Neural cell (in vitro differentiated cells): ENCODE results near the gene KCNIP3. TPM values are rescaled to one million over a fixed set of nuclear protein-coding genes. Genes with fewer than 3 reads are reported as not detected.

Experiments
- H2AFZ ChIP-seq: fragments of 200-600, 300-800 bp; sonication (generic), shearing (Covaris generic); 2 replicates; pipeline ENCODE4 v1.6.0; 2014; ENCODE audit warnings: low read depth, mild to moderate bottlenecking, antibody characterized with exemption, low read length, moderate library complexity
- H3F3A ChIP-seq: fragments of 200-600 bp; shearing (Covaris generic); 2 replicates; pipeline ENCODE4 v1.6.1; 2016; ENCODE audit warnings: mild to moderate bottlenecking, moderate library complexity, mixed read lengths, antibody characterized with exemption, low read length; ENCODE audit not compliant: insufficient read depth, poor library complexity, severe bottlenecking
- H3K27ac ChIP-seq: fragments of 200-600, 300-800 bp; sonication (generic), shearing (Covaris generic); 2 replicates; pipeline ENCODE4 v1.5.1; 2014; ENCODE audit warnings: mild to moderate bottlenecking, low read length, moderate library complexity
- H3K27me3 ChIP-seq: fragments of 300-800, 200-600 bp; sonication (generic), shearing (Covaris generic); 2 replicates; pipeline ENCODE4 v1.6.0; 2014; ENCODE audit warnings: mild to moderate bottlenecking, low read depth, low read length, moderate library complexity; ENCODE audit not compliant: insufficient read depth
- H3K36me3 ChIP-seq: fragments of 300-800, 200-600 bp; sonication (generic), shearing (Covaris generic); 2 replicates; pipeline ENCODE4 v1.5.1; 2014; ENCODE audit warnings: mild to moderate bottlenecking, antibody characterized with exemption, low read length, moderate library complexity; ENCODE audit not compliant: insufficient read depth
- H3K4me2 ChIP-seq: fragments of 300-800, 200-600 bp; sonication (generic), shearing (Covaris generic); 2 replicates; pipeline ENCODE4 v1.6.0; 2014; ENCODE audit warnings: mild to moderate bottlenecking, low read length
- H3K4me3 ChIP-seq: fragments of 300-800, 200-600 bp; sonication (generic), shearing (Covaris generic); 2 replicates; pipeline ENCODE4 v1.5.1; 2014; ENCODE audit warnings: mild to moderate bottlenecking, low read length, moderate library complexity
- H3K79me2 ChIP-seq: fragments of 200-600 bp; shearing (Covaris generic); replicated peaks from 2 replicates; pipeline ENCODE4 v1.6.0; 2014; ENCODE audit warnings: mild to moderate bottlenecking, low read length, moderate library complexity; ENCODE audit not compliant: insufficient read depth
- H3K9ac ChIP-seq: fragments of 300-800, 200-600 bp; sonication (generic), shearing (Covaris generic); 2 replicates; pipeline ENCODE4 v1.6.1; 2016; ENCODE audit warnings: mild to moderate bottlenecking, low read length, mixed read lengths
- H3K9me2 ChIP-seq: fragments of 200-600 bp; shearing (Covaris generic); 2 replicates; pipeline ENCODE4 v1.6.1; 2016; ENCODE audit warnings: mild to moderate bottlenecking, low read length, mixed read lengths; ENCODE audit not compliant: insufficient read depth
- H3K9me3 ChIP-seq: fragments of 200-600, 300-800 bp; sonication (generic), shearing (Covaris generic); 2 replicates; pipeline ENCODE4 v1.6.1; 2016; ENCODE audit warnings: mild to moderate bottlenecking, mixed run types, low read length, moderate library complexity, mixed read lengths
- H4K20me1 ChIP-seq: fragments of 200-600 bp; shearing (Covaris generic); 2 replicates; pipeline ENCODE4 v1.6.1; 2016; ENCODE audit warnings: mild to moderate bottlenecking, mixed run types; ENCODE audit not compliant: insufficient read depth
- EP300 ChIP-seq: fragments of 450-650 bp; conservative IDR thresholded peaks from 2 replicates; pipeline ENCODE4 v1.6.1; 2014; ENCODE audit warnings: antibody characterized with exemption, mild to moderate bottlenecking, moderate library complexity; ENCODE audit not compliant: poor library complexity, severe bottlenecking
- EZH2 ChIP-seq: fragments of 200-600, 300-800 bp; shearing (Covaris generic), sonication (generic); IDR thresholded peaks from 2 replicates; pipeline ENCODE4 v1.6.1; 2014; ENCODE audit warnings: antibody characterized with exemption, low read length, borderline replicate concordance, mild to moderate bottlenecking; ENCODE audit not compliant: insufficient read depth, poor library complexity, severe bottlenecking
- MXI1 ChIP-seq: fragments of 450-650 bp; conservative IDR thresholded peaks from 2 replicates; pipeline ENCODE4 v1.6.1; 2014; ENCODE audit warnings: antibody characterized with exemption, mild to moderate bottlenecking; ENCODE audit not compliant: poor library complexity, severe bottlenecking
- POLR2AphosphoS5 ChIP-seq: IDR thresholded peaks from 2 replicates; pipeline ENCODE4 v1.6.1; 2012
- RAD21 ChIP-seq: fragments of 450-650 bp; conservative IDR thresholded peaks from 2 replicates; pipeline ENCODE4 v1.6.1; 2014; ENCODE audit warnings: antibody characterized with exemption, mild to moderate bottlenecking, moderate library complexity
- SMC3 ChIP-seq: fragments of 450-650 bp; conservative IDR thresholded peaks from 2 replicates; pipeline ENCODE4 v1.6.1; 2014; ENCODE audit warnings: antibody characterized with exemption, mild to moderate bottlenecking, moderate library complexity; ENCODE audit not compliant: poor library complexity
- TAF1 ChIP-seq: IDR thresholded peaks from 2 replicates; pipeline ENCODE4 v1.6.1; 2012; ENCODE audit warnings: low read depth
- polyA plus RNA-seq: library from polyadenylated mRNA; depleted of rRNA; stranded (reverse); fragments of >200 nt; gene quantifications from 2 replicates; pipeline ENCODE4 v1.2.3, GENCODE V29; 2014
- TF ChIP-seq, protein P1 (sequence below): fragments of 450-650 bp; IDR thresholded peaks from 2 replicates; pipeline ENCODE4 v1.5.1; 2014; ENCODE audit warnings: antibody characterized with exemption, mild to moderate bottlenecking, moderate library complexity; ENCODE audit not compliant: poor library complexity, severe bottlenecking
- TF ChIP-seq, protein P2 (sequence below): IDR thresholded peaks from 2 replicates; pipeline ENCODE4 v1.6.1; 2012; ENCODE audit warnings: borderline replicate concordance

The KCNIP3 gene
- polyA plus RNA-seq, 1 donor from 2014 or later, result not detected

GRCh38 chr2:95260028-95261023, 36.8 kb upstream of the KCNIP3 start:
- no peak overlapping the region for H3K4me2 ChIP-seq
- no peaks in the 10 kb centered on the region for H3K79me2 ChIP-seq
- H3K27ac ChIP-seq, result no peak overlapping the region
- H3K36me3 ChIP-seq, result no peaks in the 10 kb centered on the region
- H3F3A ChIP-seq, result no peaks in the 10 kb centered on the region
- no peak for TF ChIP-seq TAF1
- no peak for TF ChIP-seq MXI1
- TF ChIP-seq, protein P1, sequence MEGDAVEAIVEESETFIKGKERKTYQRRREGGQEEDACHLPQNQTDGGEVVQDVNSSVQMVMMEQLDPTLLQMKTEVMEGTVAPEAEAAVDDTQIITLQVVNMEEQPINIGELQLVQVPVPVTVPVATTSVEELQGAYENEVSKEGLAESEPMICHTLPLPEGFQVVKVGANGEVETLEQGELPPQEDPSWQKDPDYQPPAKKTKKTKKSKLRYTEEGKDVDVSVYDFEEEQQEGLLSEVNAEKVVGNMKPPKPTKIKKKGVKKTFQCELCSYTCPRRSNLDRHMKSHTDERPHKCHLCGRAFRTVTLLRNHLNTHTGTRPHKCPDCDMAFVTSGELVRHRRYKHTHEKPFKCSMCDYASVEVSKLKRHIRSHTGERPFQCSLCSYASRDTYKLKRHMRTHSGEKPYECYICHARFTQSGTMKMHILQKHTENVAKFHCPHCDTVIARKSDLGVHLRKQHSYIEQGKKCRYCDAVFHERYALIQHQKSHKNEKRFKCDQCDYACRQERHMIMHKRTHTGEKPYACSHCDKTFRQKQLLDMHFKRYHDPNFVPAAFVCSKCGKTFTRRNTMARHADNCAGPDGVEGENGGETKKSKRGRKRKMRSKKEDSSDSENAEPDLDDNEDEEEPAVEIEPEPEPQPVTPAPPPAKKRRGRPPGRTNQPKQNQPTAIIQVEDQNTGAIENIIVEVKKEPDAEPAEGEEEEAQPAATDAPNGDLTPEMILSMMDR, result no peak
- no peak for TF ChIP-seq RAD21
- TF ChIP-seq EP300, result no peak
- TF ChIP-seq, protein P2, sequence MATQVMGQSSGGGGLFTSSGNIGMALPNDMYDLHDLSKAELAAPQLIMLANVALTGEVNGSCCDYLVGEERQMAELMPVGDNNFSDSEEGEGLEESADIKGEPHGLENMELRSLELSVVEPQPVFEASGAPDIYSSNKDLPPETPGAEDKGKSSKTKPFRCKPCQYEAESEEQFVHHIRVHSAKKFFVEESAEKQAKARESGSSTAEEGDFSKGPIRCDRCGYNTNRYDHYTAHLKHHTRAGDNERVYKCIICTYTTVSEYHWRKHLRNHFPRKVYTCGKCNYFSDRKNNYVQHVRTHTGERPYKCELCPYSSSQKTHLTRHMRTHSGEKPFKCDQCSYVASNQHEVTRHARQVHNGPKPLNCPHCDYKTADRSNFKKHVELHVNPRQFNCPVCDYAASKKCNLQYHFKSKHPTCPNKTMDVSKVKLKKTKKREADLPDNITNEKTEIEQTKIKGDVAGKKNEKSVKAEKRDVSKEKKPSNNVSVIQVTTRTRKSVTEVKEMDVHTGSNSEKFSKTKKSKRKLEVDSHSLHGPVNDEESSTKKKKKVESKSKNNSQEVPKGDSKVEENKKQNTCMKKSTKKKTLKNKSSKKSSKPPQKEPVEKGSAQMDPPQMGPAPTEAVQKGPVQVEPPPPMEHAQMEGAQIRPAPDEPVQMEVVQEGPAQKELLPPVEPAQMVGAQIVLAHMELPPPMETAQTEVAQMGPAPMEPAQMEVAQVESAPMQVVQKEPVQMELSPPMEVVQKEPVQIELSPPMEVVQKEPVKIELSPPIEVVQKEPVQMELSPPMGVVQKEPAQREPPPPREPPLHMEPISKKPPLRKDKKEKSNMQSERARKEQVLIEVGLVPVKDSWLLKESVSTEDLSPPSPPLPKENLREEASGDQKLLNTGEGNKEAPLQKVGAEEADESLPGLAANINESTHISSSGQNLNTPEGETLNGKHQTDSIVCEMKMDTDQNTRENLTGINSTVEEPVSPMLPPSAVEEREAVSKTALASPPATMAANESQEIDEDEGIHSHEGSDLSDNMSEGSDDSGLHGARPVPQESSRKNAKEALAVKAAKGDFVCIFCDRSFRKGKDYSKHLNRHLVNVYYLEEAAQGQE, result no peak
- no peak for TF ChIP-seq EZH2
- no peak for TF ChIP-seq POLR2AphosphoS5
- TF ChIP-seq SMC3, result no peak
- H3K4me3 ChIP-seq, result no peak overlapping the region
- no peaks in the 10 kb centered on the region for H3K27me3 ChIP-seq
- H3K9ac ChIP-seq, result no peak overlapping the region
- no peaks in the 10 kb centered on the region for H4K20me1 ChIP-seq
- H2AFZ ChIP-seq, result no peak overlapping the region
- peaks cover 25% of the 10 kb centered on the region for H3K9me3 ChIP-seq
- no peaks in the 10 kb centered on the region for H3K9me2 ChIP-seq

GRCh38 chr2:95261602-95262001, 35.5 kb upstream of the KCNIP3 start:
- Histone ChIP-seq H3K27me3 (no peaks in the 10 kb centered on the region), H3K27ac (no peak overlapping the region), H3K9me2 (no peaks in the 10 kb centered on the region), H4K20me1 (no peaks in the 10 kb centered on the region), H3K9me3 (peaks cover 25% of the 10 kb centered on the region), H3F3A (no peaks in the 10 kb centered on the region), H3K4me2 (no peak overlapping the region), H3K36me3 (no peaks in the 10 kb centered on the region), H3K9ac (no peak overlapping the region), H2AFZ (no peak overlapping the region), H3K4me3 (no peak overlapping the region), H3K79me2 (no peaks in the 10 kb centered on the region)
- TF ChIP-seq POLR2AphosphoS5 (no peak), TAF1 (no peak), EZH2 (no peak), SMC3 (no peak), MXI1 (no peak), EP300 (no peak), RAD21 (no peak)
- TF ChIP-seq, protein P2, result no peak
- TF ChIP-seq, protein P1, result no peak
